ENCODE measurements around the gene MRPS26.

DNA sequence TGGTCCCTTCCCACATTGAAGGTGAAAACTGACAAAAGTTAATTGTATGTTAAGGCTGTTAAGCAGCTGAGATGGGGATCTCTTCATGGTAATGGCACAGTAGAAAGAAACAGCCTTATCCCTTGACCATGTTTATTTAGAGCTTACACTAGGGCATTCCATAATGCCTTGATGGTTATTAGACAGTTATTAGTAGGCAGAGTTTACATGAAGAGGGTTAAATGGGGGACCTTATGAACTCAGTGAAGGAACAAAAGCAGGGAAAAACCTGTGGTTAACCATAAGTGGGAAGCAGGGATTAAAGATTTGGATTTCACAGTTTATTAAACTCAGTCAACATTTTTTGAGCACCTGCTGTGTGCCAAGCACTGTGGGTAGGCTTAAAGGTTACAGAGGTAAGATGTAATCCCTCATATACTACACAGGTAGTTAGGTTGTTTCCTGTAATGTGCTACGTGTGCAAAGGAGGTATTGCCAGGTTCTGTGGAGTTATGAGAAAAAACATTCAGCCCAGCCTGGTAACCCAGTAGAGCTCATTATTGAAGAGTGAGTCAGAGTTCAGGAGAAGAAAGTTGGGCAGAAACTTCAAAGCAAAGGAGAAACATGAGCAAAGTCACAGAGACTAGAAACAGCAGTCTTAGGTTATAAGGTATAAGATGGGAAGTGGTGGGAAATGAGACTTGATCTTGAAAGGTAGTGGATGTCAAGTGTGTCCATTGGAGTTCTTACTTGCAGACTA is 34.7 kb upstream of the MRPS26 start:
- TF ChIP-seq SP1 (IDR thresholded peaks at IDR 0.05; ENCODE audit: low read depth) (no peak), POLR2A (IDR thresholded peaks at IDR 0.05; ENCODE audit: borderline replicate concordance, extremely low read depth, insufficient read depth, insufficient read length) (no peak), YY1 (IDR thresholded peaks at IDR 0.05; ENCODE audit: extremely low read depth, insufficient replicate concordance, low read depth, low read length) (no peak), POLR2AphosphoS5 (IDR thresholded peaks at IDR 0.05; ENCODE audit: low read depth, low read length) (no peak), MAX (IDR thresholded peaks at IDR 0.05) (no peak), EZH2phosphoT487 (IDR thresholded peaks at IDR 0.05; ENCODE audit: borderline replicate concordance) (no peak), CTCF (IDR thresholded peaks at IDR 0.05 in 2 of 3, conservative IDR thresholded peaks at IDR 0.05 in 1 of 3; ENCODE audit: borderline replicate concordance in 1 of 3, insufficient read depth in 1 of 3, low read depth in 2 of 3, low read length in 2 of 3) (no peak), RAD21 (IDR thresholded peaks at IDR 0.05; ENCODE audit: low read depth) (no peak), ZBTB33 (IDR thresholded peaks at IDR 0.05; ENCODE audit: extremely low read depth, insufficient replicate concordance, low read length) (no peak), ZFX (IDR thresholded peaks at IDR 0.05) (no peak), ZNF274 (IDR thresholded peaks at IDR 0.05; ENCODE audit: low read depth, low read length) (no peak), SIN3A (IDR thresholded peaks at IDR 0.05; ENCODE audit: low read depth) (no peak)

All from HCT116 (cell line).